ENCODE data around the gene HLA-DRB5.
"Not testable (repeated sequence)": the region's sequence is repeated elsewhere in the genome, so short reads cannot be mapped to it uniquely, and the experiment has no call there.

HLA-DRB5 gene

GRCh38 chr6:32529697-32530430, at the start of gene HLA-DRB5:
TSS of gene HLA-DRB5 (minus strand) at chr6:32530287. CDS start at chr6:32530224, 63 bp downstream.
- peak; percentile 11 for DNase-seq (ENCODE audit: low spot score)

- DNase-seq (ENCODE audit: low spot score) = no peak
These were observed 48.9 kb upstream of the HLA-DRB5 start for GRCh38 chr6:32578962-32579361.

GRCh38 chr6:32577493-32577892, 47.4 kb upstream of the HLA-DRB5 start:
- DNase-seq (ENCODE audit: low spot score) = not testable (repeated sequence)

GRCh38 chr6:32576250-32576649, 46.2 kb upstream of the HLA-DRB5 start:
- no peak for DNase-seq (ENCODE audit: low spot score)

- no peak for DNase-seq (ENCODE audit: low spot score)
These were observed 40.3 kb upstream of the HLA-DRB5 start for GRCh38 chr6:32570363-32570905.

GRCh38 chr6:32568561-32568960, 38.5 kb upstream of the HLA-DRB5 start:
- no peak for DNase-seq (ENCODE audit: low spot score)

- DNase-seq (ENCODE audit: low spot score) = no peak
These were observed 36.9 kb upstream of the HLA-DRB5 start for GRCh38 chr6:32566957-32567356.

GRCh38 chr6:32565511-32565910, 35.4 kb upstream of the HLA-DRB5 start:
- DNase-seq (ENCODE audit: low spot score) = no peak

GRCh38 chr6:32562940-32563339, 32.9 kb upstream of the HLA-DRB5 start:
- no peak for DNase-seq (ENCODE audit: low spot score)

GRCh38 chr6:32559747-32560146, 29.7 kb upstream of the HLA-DRB5 start:
- no peak for DNase-seq (ENCODE audit: low spot score)

- DNase-seq (ENCODE audit: low spot score) = no peak
These were observed 28.5 kb upstream of the HLA-DRB5 start for GRCh38 chr6:32558426-32559057.

GRCh38 chr6:32554116-32554965, 24.3 kb upstream of the HLA-DRB5 start:
- DNase-seq (ENCODE audit: low spot score) = no peak

- no peak for DNase-seq (ENCODE audit: low spot score)
These were observed 23.1 kb upstream of the HLA-DRB5 start for GRCh38 chr6:32553037-32553742.

GRCh38 chr6:32551410-32551809, 21.3 kb upstream of the HLA-DRB5 start:
- no peak for DNase-seq (ENCODE audit: low spot score)

GRCh38 chr6:32539839-32540238, 9.8 kb upstream of the HLA-DRB5 start:
- no peak for DNase-seq (ENCODE audit: low spot score)

- not testable (repeated sequence) for DNase-seq (ENCODE audit: low spot score)
These were observed 325 bp upstream of the HLA-DRB5 start for GRCh38 chr6:32530431-32530793.

GRCh38 chr6:32522302-32523047, 7.6 kb downstream of the HLA-DRB5 start:
- no peak for DNase-seq (ENCODE audit: low spot score)

GRCh38 chr6:32519910-32520258, 10.2 kb downstream of the HLA-DRB5 start:
- DNase-seq (ENCODE audit: low spot score) = no peak

- DNase-seq (ENCODE audit: low spot score) = no peak
These were observed 10.8 kb downstream of the HLA-DRB5 start for GRCh38 chr6:32519118-32519909.

- no peak for DNase-seq (ENCODE audit: low spot score)
These were observed 12.2 kb downstream of the HLA-DRB5 start for GRCh38 chr6:32517654-32518445.
